OCI-LY3 (cell line): ENCODE measurements around the gene PTHLH.

ENCODE experiments used
- H2AFZ ChIP-seq: fragments of 200-600, 300-600 bp; shearing (Covaris generic); 2 replicates; pipeline ENCODE4 v1.6.0; 2014; ENCODE audit warnings: antibody characterized with exemption, low read depth, low read length
- H3K27ac ChIP-seq: fragments of 200-600, 300-600 bp; sonication (generic); 2 replicates; pipeline ENCODE4 v1.5.1; 2014; ENCODE audit warnings: mild to moderate bottlenecking, low read length, moderate library complexity, mixed read lengths
- H3K27me3 ChIP-seq: fragments of 200-600, 300-600 bp; sonication (generic); 2 replicates; pipeline ENCODE4 v1.6.1; 2014; ENCODE audit warnings: low read depth, low read length, mixed read lengths
- H3K36me3 ChIP-seq: fragments of 200-600, 300-600 bp; sonication (generic); replicated peaks from 2 replicates; pipeline ENCODE3; 2014; ENCODE audit warnings: low read depth, low read length, mixed read lengths
- H3K4me1 ChIP-seq: fragments of 300-600, 200-600 bp; sonication (generic); 2 replicates; pipeline ENCODE4 v1.6.1; 2014; ENCODE audit warnings: low read length, mixed read lengths
- H3K4me2 ChIP-seq: fragments of 200-600, 300-600 bp; sonication (generic); 2 replicates; pipeline ENCODE4 v1.6.1; 2014; ENCODE audit warnings: low read length, mixed read lengths
- H3K4me3 ChIP-seq: fragments of 300-600, 200-600 bp; sonication (generic); 2 replicates; pipeline ENCODE4 v1.5.1; 2014; ENCODE audit warnings: antibody characterized with exemption, mild to moderate bottlenecking, low read length, moderate library complexity
- H3K79me2 ChIP-seq: fragments of 300-600, 200-600 bp; shearing (Covaris generic); 2 replicates; pipeline ENCODE4 v1.6.1; 2014; ENCODE audit warnings: mild to moderate bottlenecking, low read length, mixed read lengths
- H3K9ac ChIP-seq: fragments of 300-600, 200-600 bp; shearing (Covaris generic); 2 replicates; pipeline ENCODE4 v1.6.0; 2014; ENCODE audit warnings: mild to moderate bottlenecking, low read length, moderate library complexity
- H3K9me3 ChIP-seq: fragments of 200-600, 300-600 bp; shearing (Covaris generic); 2 replicates; pipeline ENCODE4 v1.6.1; 2014; ENCODE audit warnings: low read length, mixed read lengths; ENCODE audit not compliant: insufficient read depth
- H4K20me1 ChIP-seq: fragments of 200-600, 300-600 bp; sonication (generic); 2 replicates; pipeline ENCODE4 v1.6.1; 2016; ENCODE audit warnings: low read length, mixed read lengths; ENCODE audit not compliant: insufficient read depth
- EZH2phosphoT487 ChIP-seq: fragments of 200-600 bp; shearing (Covaris generic); IDR thresholded peaks from 2 replicates; pipeline ENCODE4 v1.6.1; 2018; ENCODE audit warnings: antibody characterized with exemption, mixed run types, low read depth
- TF ChIP-seq, protein P1 (sequence below): fragments of 200-600, 300-600 bp; sonication (generic); IDR thresholded peaks from 2 replicates; pipeline ENCODE4 v1.5.1; 2014; ENCODE audit warnings: antibody characterized with exemption, low read length, low read depth

PTHLH gene

DNA sequence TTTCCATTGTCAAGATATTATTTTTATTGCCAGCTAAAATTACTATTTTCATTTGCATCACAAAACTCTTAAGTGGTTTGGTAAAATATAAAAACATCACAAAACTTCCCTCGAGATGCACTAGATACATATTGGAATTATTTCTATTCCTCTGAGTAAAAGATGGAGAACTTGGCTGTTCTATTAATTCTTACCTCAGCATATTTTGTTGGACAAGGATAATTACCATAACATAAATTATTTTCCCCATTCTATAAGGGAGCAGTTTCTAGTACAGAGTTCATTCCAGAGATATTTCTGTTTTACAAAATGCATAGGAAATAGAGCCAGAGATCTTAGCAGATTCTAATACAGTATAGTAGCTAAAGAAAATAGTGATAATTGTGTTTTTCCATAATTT, 42.6 kb upstream of the PTHLH start:
- Histone ChIP-seq H3K27me3 (no peaks in the 10 kb centered on the region), H3K79me2 (no peaks in the 10 kb centered on the region), H3K9me3 (no peaks in the 10 kb centered on the region), H3K27ac (no peak overlapping the region), H3K4me1 (no peaks in the 10 kb centered on the region), H3K4me2 (no peak overlapping the region), H4K20me1 (no peaks in the 10 kb centered on the region), H2AFZ (no peak overlapping the region), H3K9ac (no peak overlapping the region), H3K36me3 (no peaks in the 10 kb centered on the region), H3K4me3 (no peak overlapping the region)
- TF ChIP-seq, protein P1, sequence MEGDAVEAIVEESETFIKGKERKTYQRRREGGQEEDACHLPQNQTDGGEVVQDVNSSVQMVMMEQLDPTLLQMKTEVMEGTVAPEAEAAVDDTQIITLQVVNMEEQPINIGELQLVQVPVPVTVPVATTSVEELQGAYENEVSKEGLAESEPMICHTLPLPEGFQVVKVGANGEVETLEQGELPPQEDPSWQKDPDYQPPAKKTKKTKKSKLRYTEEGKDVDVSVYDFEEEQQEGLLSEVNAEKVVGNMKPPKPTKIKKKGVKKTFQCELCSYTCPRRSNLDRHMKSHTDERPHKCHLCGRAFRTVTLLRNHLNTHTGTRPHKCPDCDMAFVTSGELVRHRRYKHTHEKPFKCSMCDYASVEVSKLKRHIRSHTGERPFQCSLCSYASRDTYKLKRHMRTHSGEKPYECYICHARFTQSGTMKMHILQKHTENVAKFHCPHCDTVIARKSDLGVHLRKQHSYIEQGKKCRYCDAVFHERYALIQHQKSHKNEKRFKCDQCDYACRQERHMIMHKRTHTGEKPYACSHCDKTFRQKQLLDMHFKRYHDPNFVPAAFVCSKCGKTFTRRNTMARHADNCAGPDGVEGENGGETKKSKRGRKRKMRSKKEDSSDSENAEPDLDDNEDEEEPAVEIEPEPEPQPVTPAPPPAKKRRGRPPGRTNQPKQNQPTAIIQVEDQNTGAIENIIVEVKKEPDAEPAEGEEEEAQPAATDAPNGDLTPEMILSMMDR, result no peak
- TF ChIP-seq EZH2phosphoT487, result no peak

DNA sequence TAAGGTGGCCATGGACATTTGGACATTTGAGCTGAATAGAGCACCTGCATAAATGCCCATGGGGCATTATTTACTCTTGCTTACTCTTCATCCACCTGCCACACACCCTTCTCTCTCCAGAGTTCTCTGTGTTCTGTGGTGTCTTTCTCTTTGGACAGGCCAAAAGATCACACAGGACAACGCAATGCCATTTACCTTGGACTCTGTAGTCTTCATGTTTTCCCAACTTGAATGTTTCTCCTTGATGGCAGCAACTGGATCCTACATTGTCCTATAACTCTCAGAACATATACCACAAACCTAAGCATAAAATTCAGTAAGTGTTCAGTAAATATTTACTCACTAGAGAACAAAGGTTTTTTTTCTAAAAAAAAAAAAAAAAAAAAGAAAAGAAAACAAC, 41.7 kb upstream of the PTHLH start:
- Histone ChIP-seq H3K27me3 (no peaks in the 10 kb centered on the region), H3K79me2 (no peaks in the 10 kb centered on the region), H3K4me3 (no peak overlapping the region), H3K4me1 (no peaks in the 10 kb centered on the region), H3K36me3 (no peaks in the 10 kb centered on the region), H3K9me3 (no peaks in the 10 kb centered on the region), H4K20me1 (no peaks in the 10 kb centered on the region), H3K27ac (no peak overlapping the region), H3K4me2 (no peak overlapping the region), H3K9ac (no peak overlapping the region), H2AFZ (no peak overlapping the region)
- TF ChIP-seq, protein P1, result no peak
- no peak for TF ChIP-seq EZH2phosphoT487

DNA sequence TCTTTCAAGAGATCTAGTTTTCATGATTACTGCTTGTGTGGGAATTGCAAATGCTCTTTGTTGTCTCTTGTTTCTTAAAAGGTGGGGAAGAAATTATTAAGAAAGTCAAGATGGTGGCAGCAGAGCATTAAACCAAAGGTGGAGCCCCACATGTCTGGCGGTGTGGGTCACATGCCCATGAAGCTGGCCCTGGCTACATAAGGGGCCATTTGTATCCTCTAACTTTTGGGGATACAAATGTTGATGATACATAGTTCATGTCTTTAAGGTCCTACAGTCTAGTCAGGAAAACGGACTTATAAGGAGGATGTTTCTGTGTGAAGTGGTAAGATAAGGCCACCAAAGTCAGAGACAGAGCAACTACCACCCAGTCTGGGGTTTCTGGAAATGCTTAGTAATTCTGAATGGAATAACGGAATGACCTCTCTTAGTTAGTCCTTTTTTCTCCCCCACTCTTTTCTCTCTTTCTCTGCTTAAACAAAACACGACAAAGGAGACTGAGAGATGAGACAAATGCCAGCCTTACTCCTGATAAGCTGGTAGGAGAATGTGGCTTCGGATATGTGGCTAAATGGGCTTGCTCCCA, 39.9 kb upstream of the PTHLH start:
- no peak overlapping the region for H2AFZ ChIP-seq
- no peaks in the 10 kb centered on the region for H3K27me3 ChIP-seq
- no peaks in the 10 kb centered on the region for H3K4me1 ChIP-seq
- H3K79me2 ChIP-seq, result no peaks in the 10 kb centered on the region
- no peaks in the 10 kb centered on the region for H4K20me1 ChIP-seq
- H3K9ac ChIP-seq, result no peak overlapping the region
- H3K9me3 ChIP-seq, result no peaks in the 10 kb centered on the region
- no peak overlapping the region for H3K27ac ChIP-seq
- H3K36me3 ChIP-seq, result no peaks in the 10 kb centered on the region
- TF ChIP-seq, protein P1, result no peak
- TF ChIP-seq EZH2phosphoT487, result no peak
- no peak overlapping the region for H3K4me2 ChIP-seq
- H3K4me3 ChIP-seq, result no peak overlapping the region

DNA sequence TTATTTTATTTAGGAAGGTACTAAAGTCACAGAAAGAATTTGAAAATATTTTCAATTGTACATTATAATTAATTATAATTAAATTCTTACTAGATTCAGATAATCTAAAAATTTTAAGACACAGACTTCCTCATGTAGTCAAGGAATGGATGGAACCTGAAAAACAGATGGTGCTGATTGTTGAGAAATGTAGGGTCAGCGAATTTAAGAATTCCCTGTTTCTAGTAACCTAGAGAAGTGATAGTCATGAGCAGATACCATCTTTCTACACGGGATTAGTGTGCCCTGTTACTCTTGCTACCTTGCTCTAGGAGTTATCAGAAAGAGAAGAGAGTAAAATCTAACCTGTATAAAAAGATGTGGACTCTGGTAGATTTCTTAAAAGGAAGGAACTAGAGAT, 37.5 kb upstream of the PTHLH start:
- no peak overlapping the region for H3K9ac ChIP-seq
- no peak for TF ChIP-seq EZH2phosphoT487
- TF ChIP-seq, protein P1, result no peak
- no peak overlapping the region for H2AFZ ChIP-seq
- H3K4me1 ChIP-seq, result no peaks in the 10 kb centered on the region
- no peaks in the 10 kb centered on the region for H3K9me3 ChIP-seq
- H3K4me3 ChIP-seq, result no peak overlapping the region
- H3K27me3 ChIP-seq, result no peaks in the 10 kb centered on the region
- H3K27ac ChIP-seq, result no peak overlapping the region
- no peaks in the 10 kb centered on the region for H3K36me3 ChIP-seq
- no peaks in the 10 kb centered on the region for H4K20me1 ChIP-seq
- no peak overlapping the region for H3K4me2 ChIP-seq
- no peaks in the 10 kb centered on the region for H3K79me2 ChIP-seq
